Measurements from ENCODE around the gene PDIA3. TPM values are rescaled to one million over a fixed set of nuclear protein-coding genes. Genes with fewer than 3 reads are reported as not detected.
A peak's percentile ranks its signal among the peaks of the same experiment; 100 is the strongest.

Gene PDIA3
- total RNA-seq, 1 experiment from 2014 or later = 177 TPM

DNA sequence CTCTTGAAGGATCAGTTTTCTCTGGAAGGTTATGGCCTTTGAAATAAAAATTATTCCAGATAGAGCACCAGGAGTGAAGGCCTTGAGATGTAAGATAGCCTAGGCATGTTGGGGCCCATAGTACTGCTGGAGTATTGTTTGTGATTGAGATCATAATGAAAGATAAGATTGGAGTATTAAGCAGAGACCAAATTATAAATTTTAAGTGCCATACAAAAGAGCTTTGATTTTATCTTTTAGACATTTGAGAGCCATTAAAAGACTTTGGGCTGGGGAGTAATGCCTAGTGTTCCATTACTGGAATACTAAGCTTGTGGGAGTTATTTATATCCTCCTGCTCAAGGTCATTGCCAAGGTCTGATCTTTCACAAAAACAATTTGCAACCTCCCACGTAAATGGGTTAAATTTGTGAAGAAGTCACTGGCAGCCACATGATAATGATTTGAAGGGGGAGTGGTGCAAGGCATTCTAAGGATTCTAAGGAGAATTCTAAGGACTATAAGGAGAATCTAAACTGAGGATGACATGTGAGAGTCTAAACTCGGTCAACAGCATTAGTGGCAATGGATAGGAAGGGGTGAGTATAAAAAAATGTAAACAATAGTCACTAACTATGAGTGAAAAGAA, 17.7 kb downstream of the PDIA3 start:
- Histone ChIP-seq H3K9me3 (replicated peaks) (no peaks in the 10 kb centered on the region), H3K27me3 (replicated peaks) (no peaks in the 10 kb centered on the region), H3K4me3 (no peak overlapping the region), H3K27ac (no peak overlapping the region), H3K36me3 (peaks cover 99% of the 10 kb centered on the region), H3K4me1 (replicated peaks) (no peaks in the 10 kb centered on the region)
- DNase-seq (ENCODE audit: low read depth in 1 of 2, low spot score in 2 of 2) = no peak

DNA sequence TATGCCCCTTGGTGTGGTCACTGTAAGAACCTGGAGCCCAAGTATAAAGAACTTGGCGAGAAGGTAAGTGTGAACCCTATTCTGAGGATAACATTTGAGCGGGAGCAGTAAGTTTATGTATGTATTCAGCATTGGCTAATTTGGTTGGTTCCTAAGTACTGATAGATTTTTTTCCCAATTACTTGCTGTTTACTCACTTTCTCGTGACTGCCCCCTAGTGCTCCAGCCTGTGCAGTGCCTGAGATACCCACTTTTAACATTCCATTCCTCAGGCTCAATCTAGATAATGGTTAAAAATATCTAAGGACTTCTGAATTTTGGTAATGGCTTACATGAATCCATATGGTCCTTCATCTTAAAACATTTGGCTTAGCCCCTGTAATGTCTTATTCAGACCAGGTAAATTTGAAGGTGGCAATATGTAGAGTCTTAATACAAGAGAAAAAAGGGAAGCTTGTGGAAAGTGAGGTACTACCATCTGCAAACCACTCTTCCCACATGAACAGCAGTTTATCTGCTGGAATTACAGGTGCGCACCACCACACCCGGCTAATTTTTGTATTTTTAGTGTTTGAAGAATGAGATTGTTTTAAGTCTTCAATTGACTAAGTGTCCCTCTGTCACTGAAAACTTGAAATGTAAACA, 23.5 kb downstream of the PDIA3 start:
- peak; percentile 39 to 63 for DNase-seq (ENCODE audit: low read depth in 1 of 2, low spot score in 2 of 2)
- no peaks in the 10 kb centered on the region for H3K27me3 ChIP-seq (replicated peaks)
- H3K4me3 ChIP-seq = no peak overlapping the region
- no peak overlapping the region for H3K27ac ChIP-seq
- no peaks in the 10 kb centered on the region for H3K9me3 ChIP-seq (replicated peaks)
- H3K36me3 ChIP-seq = peaks cover 95% of the 10 kb centered on the region
- H3K4me1 ChIP-seq (replicated peaks) = no peaks in the 10 kb centered on the region

DNA sequence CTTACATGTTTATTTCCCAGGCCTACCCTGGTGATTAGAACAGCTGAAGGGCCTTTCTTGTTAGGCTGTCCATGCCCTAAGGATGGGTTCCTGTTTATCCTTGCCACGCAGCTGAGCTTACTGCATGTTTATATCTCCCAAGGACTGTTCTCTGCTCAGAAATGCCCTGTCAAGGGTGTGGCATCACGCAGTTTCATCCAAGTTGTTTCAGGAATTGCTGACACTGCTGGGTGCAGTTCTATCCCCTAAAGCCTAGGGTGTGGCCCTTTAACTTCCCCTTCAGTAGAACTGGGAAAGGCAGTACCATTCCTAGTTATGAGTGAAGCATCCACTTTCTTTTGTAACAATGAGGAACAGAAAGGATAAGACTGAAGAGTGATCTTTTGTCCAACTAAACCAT, 25.6 kb downstream of the PDIA3 start:
- H3K36me3 ChIP-seq = peaks cover 74% of the 10 kb centered on the region
- DNase-seq (ENCODE audit: low read depth in 1 of 2, low spot score in 2 of 2) = no peak
- H3K9me3 ChIP-seq (replicated peaks) = no peaks in the 10 kb centered on the region
- H3K4me1 ChIP-seq (replicated peaks) = peaks cover 6% of the 10 kb centered on the region
- no peak overlapping the region for H3K27ac ChIP-seq
- no peaks in the 10 kb centered on the region for H3K27me3 ChIP-seq (replicated peaks)
- no peak overlapping the region for H3K4me3 ChIP-seq

DNA sequence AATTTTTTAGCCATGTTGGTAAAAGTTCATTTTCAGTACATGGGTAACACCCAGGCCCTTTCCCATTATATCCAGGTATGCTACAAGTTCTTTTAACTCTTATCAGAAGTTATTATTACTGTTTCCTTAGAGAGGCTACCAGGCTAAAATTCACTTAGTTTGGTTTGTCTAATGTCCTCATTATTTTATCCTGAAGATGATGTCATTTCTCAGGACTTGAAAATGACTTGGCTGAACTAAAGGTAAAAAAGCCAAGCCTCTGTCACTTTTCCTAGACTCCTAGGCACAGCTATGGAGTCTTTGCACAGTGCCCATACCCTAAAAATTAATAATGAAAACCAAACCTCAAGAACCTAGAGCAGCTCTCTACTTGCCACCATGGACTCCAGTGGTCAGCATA, 26.4 kb downstream of the PDIA3 start:
- H3K27ac ChIP-seq = no peak overlapping the region
- peaks cover 66% of the 10 kb centered on the region for H3K36me3 ChIP-seq

DNA sequence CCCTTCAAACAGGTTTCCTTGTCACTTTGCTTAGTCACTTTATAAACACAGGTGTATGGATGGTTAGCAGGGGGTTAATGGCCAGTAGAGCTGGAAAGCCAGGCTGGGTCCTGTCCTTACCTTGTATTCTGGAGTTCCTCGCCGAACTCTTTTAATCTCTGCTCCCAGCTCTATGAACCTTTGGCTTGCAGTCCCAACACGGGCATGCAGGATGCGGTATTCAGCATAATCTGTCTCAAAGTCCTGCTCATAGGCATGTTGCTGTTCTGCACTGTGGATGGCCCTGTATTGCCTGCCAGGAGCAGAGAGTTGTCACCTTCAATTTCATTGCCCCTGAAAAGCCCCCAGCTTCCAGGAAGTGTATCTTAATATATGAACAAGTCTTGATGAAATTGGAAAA, 27.8 kb downstream of the PDIA3 start:
- DNase-seq (ENCODE audit: low read depth in 1 of 2, low spot score in 2 of 2) = no peak
- Histone ChIP-seq H3K36me3 (peaks cover 51% of the 10 kb centered on the region), H3K27ac (no peak overlapping the region), H3K4me1 (replicated peaks) (peaks cover 9% of the 10 kb centered on the region), H3K4me3 (no peak overlapping the region), H3K9me3 (replicated peaks) (no peaks in the 10 kb centered on the region), H3K27me3 (replicated peaks) (no peaks in the 10 kb centered on the region)

More for the DNA sequence above, 26.4 kb downstream of the PDIA3 start:
- Histone ChIP-seq H3K4me1 (replicated peaks) (peaks cover 9% of the 10 kb centered on the region), H3K4me3 (no peak overlapping the region), H3K27me3 (replicated peaks) (no peaks in the 10 kb centered on the region), H3K9me3 (replicated peaks) (no peaks in the 10 kb centered on the region)
- DNase-seq (ENCODE audit: low read depth in 1 of 2, low spot score in 2 of 2) = no peak

DNA sequence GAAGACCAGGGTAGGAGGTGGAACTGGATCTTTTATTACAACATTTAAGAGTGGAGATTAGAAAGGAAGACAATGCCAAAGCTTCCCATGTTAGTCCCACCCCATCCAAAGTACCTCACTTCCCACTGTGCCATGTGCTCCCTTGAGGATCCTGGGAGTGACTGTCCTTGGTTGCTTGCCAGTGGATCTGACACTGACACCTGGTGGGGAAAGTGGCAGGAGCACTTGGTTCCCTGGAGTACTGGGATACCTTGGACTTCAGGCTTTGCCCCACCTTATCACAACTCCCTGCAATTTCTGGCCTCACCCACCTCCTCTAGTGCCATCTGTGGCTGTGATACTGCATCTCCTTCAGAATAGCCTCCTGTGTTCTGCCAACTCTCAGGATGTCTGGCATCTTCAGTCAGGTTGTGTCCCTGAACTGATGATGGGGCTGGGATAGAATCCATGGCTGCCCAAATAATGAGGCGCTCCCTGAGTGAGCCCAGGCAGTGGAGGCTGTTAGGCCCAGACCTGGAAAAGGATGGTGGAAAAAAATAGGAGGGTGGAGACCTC, 29.2 kb downstream of the PDIA3 start:
- Histone ChIP-seq H3K27ac (no peak overlapping the region), H3K4me3 (no peak overlapping the region), H3K4me1 (replicated peaks) (peaks cover 9% of the 10 kb centered on the region), H3K9me3 (replicated peaks) (no peaks in the 10 kb centered on the region), H3K36me3 (peaks cover 37% of the 10 kb centered on the region), H3K27me3 (replicated peaks) (no peaks in the 10 kb centered on the region)
- peak; percentile 30 to 59 for DNase-seq (ENCODE audit: low read depth in 1 of 2, low spot score in 2 of 2)

DNA sequence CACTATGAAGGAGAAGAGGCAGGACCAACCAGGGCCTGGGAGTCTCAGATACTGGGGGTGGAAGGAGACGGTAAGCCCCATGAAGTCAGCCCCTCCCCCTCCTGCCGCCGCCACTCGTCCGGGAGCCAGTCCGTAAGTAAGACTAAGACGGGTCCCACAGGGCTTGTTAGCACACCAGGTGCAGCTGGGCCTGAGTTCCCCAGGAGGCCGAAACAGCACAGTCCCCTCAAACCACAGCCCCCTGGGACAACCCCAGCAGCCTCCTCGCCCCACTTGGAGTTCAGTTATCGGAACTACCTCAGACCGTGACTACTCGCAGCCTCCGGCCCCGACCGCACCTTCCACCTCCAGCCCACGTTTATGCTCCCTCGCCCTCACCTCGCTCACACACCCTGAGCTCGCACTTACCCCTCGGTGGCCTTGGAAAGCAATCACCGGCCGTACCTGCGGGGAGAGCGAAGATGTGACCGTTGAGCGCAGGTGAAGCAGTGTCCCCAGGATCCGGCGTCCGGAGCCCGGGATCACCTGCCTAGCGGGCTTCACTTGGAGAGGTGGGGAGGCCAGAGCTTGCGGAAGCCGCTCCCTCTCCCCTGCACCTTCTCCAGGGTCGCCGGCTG, 30.0 kb downstream of the PDIA3 start:
- no peak for DNase-seq (ENCODE audit: low read depth in 1 of 2, low spot score in 2 of 2)
- Histone ChIP-seq H3K4me1 (replicated peaks) (peaks cover 9% of the 10 kb centered on the region), H3K4me3 (peak overlapping the region; percentile 48), H3K9me3 (replicated peaks) (no peaks in the 10 kb centered on the region), H3K27ac (no peak overlapping the region), H3K36me3 (peaks cover 30% of the 10 kb centered on the region), H3K27me3 (replicated peaks) (no peaks in the 10 kb centered on the region)

DNA sequence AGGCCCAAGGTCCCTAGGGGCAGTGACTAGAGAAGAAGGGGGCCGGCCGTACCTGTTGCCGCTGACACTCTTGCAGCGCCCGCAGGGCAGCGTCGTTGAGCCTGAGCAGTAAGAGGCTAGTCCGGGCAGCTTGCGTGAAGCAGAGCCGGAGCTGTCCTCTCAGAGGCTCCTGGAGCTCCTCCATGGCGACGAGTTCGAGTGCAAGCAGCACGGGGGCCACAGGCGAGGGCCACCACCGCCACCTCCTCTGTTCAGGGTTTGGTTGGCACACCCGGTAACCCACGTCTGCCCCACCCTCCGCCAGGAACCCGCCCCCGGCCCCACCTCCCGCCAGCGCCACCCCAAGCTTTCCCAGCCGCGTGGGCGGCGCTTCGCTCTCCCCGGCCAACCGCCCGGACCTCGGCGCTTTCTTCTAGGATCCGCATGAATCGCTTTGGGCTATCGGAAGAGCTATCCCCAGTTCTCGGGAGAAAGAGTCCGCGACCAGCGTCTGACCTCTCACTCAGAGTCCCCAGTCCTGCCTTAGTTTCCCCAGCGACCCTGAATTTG, 30.6 kb downstream of the PDIA3 start, which contains the start of gene ELL3:
Gene ELL3 (minus strand): TSS at position 249 of the 549 bp plus-strand sequence. CDS start 65 bp downstream, at position 184.
- Histone ChIP-seq H3K27me3 (replicated peaks) (no peaks in the 10 kb centered on the region), H3K4me1 (replicated peaks) (peaks cover 9% of the 10 kb centered on the region), H3K27ac (peak within 1 kb of the TSS; percentile 47), H3K9me3 (replicated peaks) (no peaks in the 10 kb centered on the region), H3K4me3 (peak within 1 kb of the TSS; percentile 48), H3K36me3 (peaks cover 24% of the 10 kb centered on the region)
- peak in 1 of 2 experiments; percentile 78 for DNase-seq (ENCODE audit: low read depth in 1 of 2, low spot score in 2 of 2)

DNA sequence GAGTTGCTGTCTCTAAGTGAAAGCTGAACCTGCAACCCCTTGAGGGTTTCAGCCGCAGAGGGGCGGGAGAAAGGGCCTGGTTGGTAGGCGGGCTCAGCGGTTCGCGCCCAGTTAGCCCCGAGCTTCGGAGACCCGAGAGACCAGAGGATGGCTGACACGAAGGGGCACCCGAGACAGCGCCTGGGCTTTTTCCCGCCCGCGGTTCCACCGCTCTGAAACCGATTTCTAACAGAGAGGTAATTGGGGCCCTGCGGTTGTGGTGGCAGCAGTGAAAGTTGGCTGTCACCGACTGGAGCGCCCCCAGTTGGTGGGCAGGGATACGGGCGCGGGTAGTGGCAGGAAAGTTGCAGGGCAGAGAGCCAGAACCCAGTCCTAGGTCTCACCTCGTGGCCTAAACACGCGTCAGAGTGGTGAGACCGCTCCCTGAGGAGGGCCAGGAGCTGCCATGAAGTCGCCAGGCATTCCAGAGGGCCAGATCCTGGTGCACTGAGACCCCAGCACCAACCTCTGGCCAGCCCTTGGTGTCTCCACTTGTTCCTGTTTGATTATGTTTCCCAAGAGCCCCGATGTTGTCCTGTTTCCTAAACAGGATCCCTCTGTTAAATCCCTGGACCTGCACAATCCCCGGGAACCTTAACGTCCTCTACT, 31.2 kb downstream of the PDIA3 start:
- peaks cover 9% of the 10 kb centered on the region for H3K4me1 ChIP-seq (replicated peaks)
- H3K9me3 ChIP-seq (replicated peaks) = no peaks in the 10 kb centered on the region
- H3K36me3 ChIP-seq = peaks cover 18% of the 10 kb centered on the region
- DNase-seq (ENCODE audit: low read depth in 1 of 2, low spot score in 2 of 2) = peak; percentile 81 to 94
- no peaks in the 10 kb centered on the region for H3K27me3 ChIP-seq (replicated peaks)
- H3K4me3 ChIP-seq = peak overlapping the region; percentile 48
- peak overlapping the region; percentile 47 for H3K27ac ChIP-seq

DNA sequence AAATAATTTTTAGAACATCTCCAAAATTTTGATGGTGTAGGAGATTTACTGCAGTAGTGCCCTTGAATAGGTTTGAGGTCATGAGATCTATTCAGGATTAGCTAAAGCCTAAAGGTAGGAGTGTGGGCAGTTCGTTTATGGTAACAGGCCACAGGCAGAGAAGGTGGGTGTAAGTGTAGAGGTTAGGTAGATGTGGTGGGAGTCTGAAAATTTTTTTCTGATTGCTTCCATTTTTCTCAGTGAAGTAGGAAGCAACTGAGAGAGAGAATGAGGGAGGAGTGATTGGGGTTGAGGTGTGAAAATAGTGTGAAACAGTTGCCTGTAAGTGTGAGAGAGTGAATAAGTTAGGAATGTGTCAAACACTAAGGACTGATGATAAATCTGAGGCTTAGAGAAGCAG, 32.8 kb downstream of the PDIA3 start:
- H3K27ac ChIP-seq = no peak overlapping the region
- peaks cover 9% of the 10 kb centered on the region for H3K4me1 ChIP-seq (replicated peaks)
- H3K36me3 ChIP-seq = peaks cover 5% of the 10 kb centered on the region
- no peaks in the 10 kb centered on the region for H3K27me3 ChIP-seq (replicated peaks)
- no peaks in the 10 kb centered on the region for H3K9me3 ChIP-seq (replicated peaks)
- H3K4me3 ChIP-seq = no peak overlapping the region
- DNase-seq (ENCODE audit: low read depth in 1 of 2, low spot score in 2 of 2) = no peak

DNA sequence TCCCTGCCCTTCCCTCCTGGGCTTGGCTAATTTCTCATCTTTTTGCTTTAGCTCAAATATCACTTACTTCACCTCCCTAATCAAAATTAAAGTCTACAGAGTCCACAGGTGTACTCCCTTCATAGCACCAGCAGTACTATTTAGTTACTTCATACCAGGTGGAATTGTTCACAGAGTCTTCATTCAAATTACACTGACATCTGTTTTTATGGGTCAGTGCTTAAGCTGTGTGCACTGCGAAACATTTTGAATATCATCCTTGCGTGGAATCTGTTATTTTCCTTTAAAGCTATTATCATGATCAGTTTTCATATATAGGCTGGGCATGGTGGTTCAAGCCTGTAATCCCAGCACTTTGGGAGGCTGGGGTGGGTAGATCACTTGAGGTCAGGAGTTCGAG, 43.2 kb downstream of the PDIA3 start:
- H3K36me3 ChIP-seq = peaks cover 22% of the 10 kb centered on the region
- H3K4me1 ChIP-seq (replicated peaks) = peaks cover 19% of the 10 kb centered on the region
- no peak overlapping the region for H3K27ac ChIP-seq
- H3K9me3 ChIP-seq (replicated peaks) = no peaks in the 10 kb centered on the region
- H3K27me3 ChIP-seq (replicated peaks) = no peaks in the 10 kb centered on the region
- no peak for DNase-seq (ENCODE audit: low read depth in 1 of 2, low spot score in 2 of 2)
- H3K4me3 ChIP-seq = no peak overlapping the region

DNA sequence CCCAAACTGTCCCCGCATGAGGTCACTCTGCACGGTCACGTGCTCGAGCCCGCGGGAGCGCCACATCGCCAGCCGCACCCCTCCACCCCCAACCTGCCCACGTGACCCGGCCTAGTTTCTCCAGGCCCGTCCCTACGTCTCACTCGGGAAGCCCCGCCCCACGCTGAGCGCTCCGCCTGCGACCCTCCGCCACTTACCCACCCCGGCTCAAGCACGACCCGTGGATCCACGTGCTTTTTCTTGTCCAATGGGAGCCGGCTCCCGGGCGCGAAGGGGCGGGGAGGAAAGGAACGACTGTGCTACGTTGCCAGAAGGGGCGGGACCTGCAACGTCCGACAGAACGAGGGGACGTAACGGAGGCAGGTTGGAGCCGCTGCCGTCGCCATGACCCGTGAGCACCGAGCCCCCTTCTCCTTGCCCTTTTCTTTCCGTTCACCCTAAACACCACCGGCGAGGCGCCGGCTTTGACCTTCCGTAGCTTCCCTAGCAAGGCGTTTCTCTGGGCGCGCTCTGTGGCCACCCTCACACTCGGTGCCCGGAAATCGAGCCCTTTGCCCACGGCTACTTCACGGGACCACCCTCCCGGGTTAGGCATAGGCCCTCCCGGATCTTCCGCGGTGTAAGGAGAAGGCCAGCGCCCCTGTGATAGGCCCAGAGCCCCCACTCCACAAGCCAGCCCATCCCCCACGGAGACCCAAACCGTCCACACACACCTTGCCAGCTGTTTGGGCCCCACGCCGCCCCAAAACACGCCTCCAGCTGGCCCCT, 45.9 kb downstream of the PDIA3 start, which contains the start of gene SERF2:
Gene SERF2 (plus strand): TSS at position 328 of the 768 bp plus-strand sequence. CDS start 57 bp downstream, at position 385.
- DNase-seq (ENCODE audit: low read depth in 1 of 2, low spot score in 2 of 2) = peak; percentile 99 to 100
- peak within 1 kb of the TSS; percentile 91 for H3K27ac ChIP-seq
- peaks cover 49% of the 10 kb centered on the region for H3K36me3 ChIP-seq
- H3K4me1 ChIP-seq (replicated peaks) = peaks cover 33% of the 10 kb centered on the region
- H3K9me3 ChIP-seq (replicated peaks) = no peaks in the 10 kb centered on the region
- H3K27me3 ChIP-seq (replicated peaks) = no peaks in the 10 kb centered on the region
- peak within 1 kb of the TSS; percentile 80 for H3K4me3 ChIP-seq
